Mesothelial cell of epicardium (in vitro differentiated cells): ENCODE data around the gene CARNS1. TPM values are rescaled to one million over a fixed set of nuclear protein-coding genes. Genes with fewer than 3 reads are reported as not detected.

Experiments used
- DNase-seq, 2 experiments: peaks; one replicate each; pipeline ENCODE4 v3.0.0; 2021; ENCODE audit warnings: low spot score in 2 of 2; ENCODE audit not compliant: unreplicated experiment in 2 of 2
- H3K27ac Mint-ChIP-seq: 2 replicates; pipeline ENCODE4 v1.8.0; 2021; ENCODE audit warnings: mixed read lengths
- H3K27me3 Mint-ChIP-seq: 2 replicates; pipeline ENCODE4 v1.8.0; 2021; ENCODE audit warnings: low read depth, mixed read lengths
- H3K36me3 Mint-ChIP-seq: 2 replicates; pipeline ENCODE4 v1.8.0; 2021; ENCODE audit warnings: mixed read lengths
- H3K4me1 Mint-ChIP-seq: 2 replicates; pipeline ENCODE4 v1.8.0; 2021; ENCODE audit warnings: mixed read lengths
- H3K4me3 Mint-ChIP-seq: 2 replicates; pipeline ENCODE4 v1.8.0; 2021; ENCODE audit warnings: mild to moderate bottlenecking, moderate library complexity, mixed read lengths
- H3K9me3 Mint-ChIP-seq: 2 replicates; pipeline ENCODE4 v1.8.0; 2021; ENCODE audit warnings: mixed read lengths
- CTCF ChIP-seq: fragments of 200-600 bp; sonication (generic); IDR thresholded peaks from one replicate; pipeline ENCODE4 v1.5.0; 2021; ENCODE audit warnings: antibody characterized with exemption; ENCODE audit not compliant: unreplicated experiment
- total RNA-seq: library from RNA; stranded (reverse); gene quantifications from 3 replicates; pipeline ENCODE4 v1.2.1, GENCODE V29; 2021

CARNS1 gene
- total RNA-seq, 1 donor from 2014 or later: 21.1 TPM

DNA sequence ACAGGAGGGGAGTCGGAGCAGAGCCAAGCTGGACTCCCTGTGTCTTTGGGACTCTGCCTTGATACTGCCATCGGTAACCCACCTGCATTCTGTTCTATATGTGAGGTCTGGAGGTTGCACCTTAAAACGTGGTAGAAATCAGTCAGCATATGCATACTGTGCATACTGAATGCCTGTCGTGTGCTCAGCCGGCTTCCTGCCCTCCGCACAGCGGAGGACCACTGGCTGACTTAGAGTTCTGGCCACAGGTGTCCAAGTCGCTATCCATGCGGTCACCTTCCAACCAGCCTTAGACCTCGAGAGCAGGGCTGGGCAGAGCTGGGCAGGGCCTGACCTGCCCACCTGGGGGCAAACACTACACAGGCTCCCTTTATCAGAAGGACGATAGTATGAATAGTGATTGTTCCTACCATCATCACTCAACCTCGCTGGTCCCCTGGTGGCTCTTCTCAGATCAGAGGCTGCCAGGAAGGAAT is 7.8 kb upstream of the CARNS1 start:
- Mint-ChIP-seq H3K9me3 (no peaks in the 10 kb centered on the region), H3K4me1 (peaks cover 6% of the 10 kb centered on the region), H3K36me3 (no peaks in the 10 kb centered on the region), H3K4me3 (no peak overlapping the region), H3K27me3 (peaks cover 33% of the 10 kb centered on the region), H3K27ac (no peak overlapping the region)
- DNase-seq: no peak
- TF ChIP-seq CTCF: no peak

DNA sequence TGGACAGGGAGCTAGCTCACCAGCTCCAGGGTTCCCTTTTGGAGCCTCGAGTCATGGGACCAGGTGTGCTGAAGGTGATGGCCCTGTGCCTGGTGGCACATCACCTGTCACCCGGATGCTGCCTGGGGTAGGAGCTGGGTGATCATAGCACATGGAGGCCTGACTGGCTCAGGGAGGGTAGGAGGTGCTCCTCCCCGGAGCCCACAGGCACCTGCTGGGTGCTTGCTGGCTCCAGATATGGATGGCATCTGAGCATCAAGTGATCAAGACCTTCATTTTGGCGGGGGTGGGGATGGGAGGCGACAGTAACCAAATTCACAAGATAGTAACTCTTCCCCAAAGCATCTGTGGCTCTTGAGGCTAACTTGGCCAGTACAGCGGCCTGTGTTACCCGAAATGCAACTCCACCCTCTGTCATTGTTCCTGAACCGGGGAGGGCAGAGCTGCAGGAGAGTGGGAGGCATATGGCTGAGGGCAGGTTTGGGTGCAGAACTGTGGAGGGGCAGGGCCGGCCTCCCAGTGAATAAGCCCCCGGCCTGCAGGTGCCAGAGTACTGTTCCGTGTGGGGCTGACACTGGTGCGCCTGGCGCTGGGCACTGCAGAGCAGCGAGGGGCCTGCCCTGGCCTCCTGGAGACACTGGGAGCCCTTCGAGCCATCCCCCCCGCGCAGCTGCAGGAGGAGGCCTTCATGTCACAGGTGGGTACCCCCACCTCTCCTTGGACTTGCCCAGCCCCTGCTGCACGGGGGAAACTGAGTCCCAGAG is 6.9 kb upstream of the CARNS1 start:
- no peak for TF ChIP-seq CTCF
- H3K4me3 Mint-ChIP-seq: no peak overlapping the region
- no peak overlapping the region for H3K27ac Mint-ChIP-seq
- H3K36me3 Mint-ChIP-seq: no peaks in the 10 kb centered on the region
- peaks cover 10% of the 10 kb centered on the region for H3K4me1 Mint-ChIP-seq
- DNase-seq: no peak
- peaks cover 40% of the 10 kb centered on the region for H3K27me3 Mint-ChIP-seq
- no peaks in the 10 kb centered on the region for H3K9me3 Mint-ChIP-seq

- H3K9me3 Mint-ChIP-seq: no peaks in the 10 kb centered on the region
- H3K36me3 Mint-ChIP-seq: no peaks in the 10 kb centered on the region
- peaks cover 10% of the 10 kb centered on the region for H3K4me1 Mint-ChIP-seq
- H3K4me3 Mint-ChIP-seq: no peak overlapping the region
- peaks cover 43% of the 10 kb centered on the region for H3K27me3 Mint-ChIP-seq
- DNase-seq: no peak
- no peak for TF ChIP-seq CTCF
- H3K27ac Mint-ChIP-seq: no peak overlapping the region
These were observed 6.2 kb upstream of the CARNS1 start for GRCh38 chr11:67409261-67409666.

DNA sequence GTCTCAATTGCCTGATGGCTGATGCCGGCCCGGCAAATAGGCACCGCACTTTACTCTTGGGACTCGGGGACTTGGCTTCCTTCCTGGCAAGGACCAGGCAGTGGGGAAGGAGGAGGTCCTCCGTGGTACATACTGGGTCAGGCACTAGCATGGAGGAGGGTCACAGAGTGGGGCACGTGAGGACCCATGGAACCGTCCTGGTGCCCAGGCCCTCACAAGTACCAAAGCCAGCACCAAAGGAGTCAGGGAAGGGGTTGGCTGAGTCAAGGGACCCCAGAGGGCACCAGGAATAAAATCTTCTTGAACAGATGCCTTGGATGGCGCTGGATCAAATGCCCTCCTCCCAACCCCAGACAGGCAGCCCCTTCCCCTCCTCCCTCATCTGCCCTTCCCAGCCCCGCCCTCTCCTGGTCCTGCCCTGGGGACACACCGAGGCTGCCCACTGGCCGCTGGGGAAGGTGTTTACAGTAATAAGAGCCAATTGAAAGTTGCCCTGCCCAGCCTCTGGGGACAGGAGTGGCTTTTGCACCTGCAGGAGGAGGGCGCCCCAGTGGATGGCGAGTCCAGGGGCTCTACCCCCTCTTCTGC is 5.6 kb upstream of the CARNS1 start:
- Mint-ChIP-seq H3K27ac (no peak overlapping the region), H3K4me1 (peaks cover 7% of the 10 kb centered on the region), H3K4me3 (no peak overlapping the region), H3K9me3 (no peaks in the 10 kb centered on the region), H3K36me3 (no peaks in the 10 kb centered on the region), H3K27me3 (peaks cover 45% of the 10 kb centered on the region)
- TF ChIP-seq CTCF: no peak
- no peak for DNase-seq

DNA sequence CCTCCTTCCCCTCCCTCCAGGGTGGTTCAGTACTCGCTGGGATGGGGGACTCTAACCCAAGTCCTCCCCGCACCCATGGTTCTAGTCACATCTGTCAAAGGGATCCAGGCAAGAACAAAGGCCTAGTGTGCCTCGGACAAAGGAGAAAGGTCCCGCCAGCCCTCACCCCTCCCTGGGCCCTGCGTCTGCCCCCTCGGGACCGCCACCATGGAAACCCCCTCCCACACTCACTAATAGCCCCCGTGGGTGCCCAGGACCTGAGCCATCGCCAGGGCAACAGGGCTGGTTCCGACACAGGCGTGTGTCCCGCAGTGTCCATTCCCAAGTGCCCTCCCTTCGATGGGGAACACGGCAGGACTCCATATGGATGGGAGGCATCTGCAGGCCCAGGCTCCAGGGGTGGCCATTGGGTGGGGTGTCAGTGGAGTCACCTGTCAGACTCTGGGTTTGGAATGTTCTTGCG is 5.1 kb upstream of the CARNS1 start:
- Mint-ChIP-seq H3K4me1 (peaks cover 9% of the 10 kb centered on the region), H3K36me3 (no peaks in the 10 kb centered on the region), H3K27me3 (peaks cover 48% of the 10 kb centered on the region), H3K27ac (no peak overlapping the region), H3K9me3 (no peaks in the 10 kb centered on the region), H3K4me3 (no peak overlapping the region)
- no peak for TF ChIP-seq CTCF
- DNase-seq: no peak
